IMR-90 (cell line): ENCODE measurements around the gene DPEP1. TPM values are rescaled to one million over a fixed set of nuclear protein-coding genes. Genes with fewer than 3 reads are reported as not detected.
A peak's percentile ranks its signal among the peaks of the same experiment; 100 is the strongest.

Experiments
- ATAC-seq: fragments of 200-7000 bp; cut with Tn5 transposase; 2 replicates; pipeline ENCODE4 v1.9.1; 2020; ENCODE audit warnings: low read depth, mild to moderate bottlenecking, moderate library complexity
- BruUV-seq: library from RNA; stranded (reverse); fragments of 400-500 nt; replicated peaks from 2 replicates; lab custom pipeline; 2021; lab: Mats Ljungman, UMichigan
- CTCF ChIA-PET: fragments of 300-600 bp; formaldehyde crosslinking; extraction: SDS; loops from one replicate; lab custom pipeline; 2021; ENCODE audit warnings: antibody characterized with exemption; lab: Yijun Ruan, JAX
- POLR2A ChIA-PET: fragments of 300-600 bp; sonication (Branson Sonifier 250); formaldehyde crosslinking; loops from one replicate; lab custom pipeline; 2022; ENCODE audit warnings: antibody characterized with exemption; ENCODE audit not compliant: unreplicated experiment; lab: Charles Lee
- DNase-seq: peaks from one replicate; pipeline ENCODE4 v3.0.0; 2013
- H2AFZ ChIP-seq: replicated peaks from 2 replicates; pipeline ENCODE3; 2013; ENCODE audit warnings: low read length, mild to moderate bottlenecking; ENCODE audit not compliant: poor library complexity
- H2AK5ac ChIP-seq: 2 replicates; pipeline ENCODE4 v1.6.1; 2013; ENCODE audit warnings: low read depth, low read length, inconsistent platforms
- H2AK9ac ChIP-seq: replicated peaks from 2 replicates; pipeline ENCODE3; 2013; ENCODE audit warnings: mild to moderate bottlenecking, low read depth, low read length, moderate library complexity; ENCODE audit not compliant: poor library complexity
- H2BK120ac ChIP-seq: 2 replicates; pipeline ENCODE4 v1.6.1; 2013; ENCODE audit warnings: low read depth, low read length, inconsistent platforms
- H2BK15ac ChIP-seq: 3 replicates; pipeline ENCODE4 v1.6.1; 2013; ENCODE audit warnings: low read depth, low read length, inconsistent platforms
- H2BK20ac ChIP-seq: 2 replicates; pipeline ENCODE4 v1.6.1; 2013; ENCODE audit warnings: low read depth, mild to moderate bottlenecking, inconsistent platforms, low read length, moderate library complexity
- H2BK5ac ChIP-seq: 2 replicates; pipeline ENCODE4 v1.6.1; 2013; ENCODE audit warnings: mild to moderate bottlenecking, low read depth, low read length, inconsistent platforms; ENCODE audit not compliant: poor library complexity, severe bottlenecking
- H3K14ac ChIP-seq: replicated peaks from 2 replicates; pipeline ENCODE4 v1.6.1; 2013; ENCODE audit warnings: low read depth, low read length, inconsistent platforms
- H3K18ac ChIP-seq: 2 replicates; pipeline ENCODE4 v1.6.1; 2013; ENCODE audit warnings: low read depth, low read length, control low read depth
- H3K23ac ChIP-seq: 2 replicates; pipeline ENCODE4 v1.6.1; 2013; ENCODE audit warnings: low read depth, low read length, inconsistent platforms
- H3K27ac ChIP-seq: 2 replicates; pipeline ENCODE4 v1.5.1; 2013; ENCODE audit warnings: mild to moderate bottlenecking, control low read depth, low read length; ENCODE audit not compliant: insufficient read depth
- H3K27me3 ChIP-seq: 2 replicates; pipeline ENCODE4 v1.6.1; 2013; ENCODE audit warnings: low read length; ENCODE audit not compliant: control insufficient read depth, insufficient read depth
- H3K36me3 ChIP-seq: 2 replicates; pipeline ENCODE4 v1.6.1; 2013; ENCODE audit warnings: low read length, mixed read lengths; ENCODE audit not compliant: control insufficient read depth, insufficient read depth
- H3K4ac ChIP-seq: 2 replicates; pipeline ENCODE4 v1.6.1; 2013; ENCODE audit warnings: low read depth, low read length, inconsistent platforms
- H3K4me1 ChIP-seq: 2 replicates; pipeline ENCODE4 v1.6.1; 2013; ENCODE audit warnings: low read length, mixed read lengths; ENCODE audit not compliant: control insufficient read depth, insufficient read depth
- H3K4me2 ChIP-seq: 2 replicates; pipeline ENCODE4 v1.6.1; 2013; ENCODE audit warnings: low read depth, mild to moderate bottlenecking, control low read depth, low read length, moderate library complexity
- H3K4me3 ChIP-seq: 2 replicates; pipeline ENCODE4 v1.5.1; 2013; ENCODE audit warnings: low read depth, mild to moderate bottlenecking, control low read depth, low read length, moderate library complexity; ENCODE audit not compliant: insufficient read depth
- H3K56ac ChIP-seq: 2 replicates; pipeline ENCODE4 v1.6.1; 2013; ENCODE audit warnings: low read length, inconsistent platforms; ENCODE audit not compliant: insufficient read depth; ENCODE audit errors: extremely low read depth
- H3K79me1 ChIP-seq, 2 experiments: 2 replicates each; pipeline ENCODE4 v1.6.1; 2013; ENCODE audit warnings: low read length in 2 of 2, inconsistent platforms in 1 of 2, low read depth in 1 of 2
- H3K9ac ChIP-seq: 2 replicates; pipeline ENCODE4 v1.6.1; 2013; ENCODE audit warnings: low read depth, low read length, control low read depth
- H3K9me1 ChIP-seq: 2 replicates; pipeline ENCODE4 v1.6.1; 2013; ENCODE audit warnings: low read length, inconsistent platforms; ENCODE audit not compliant: insufficient read depth
- H3K9me3 ChIP-seq: 2 replicates; pipeline ENCODE4 v1.6.1; 2013; ENCODE audit warnings: low read length; ENCODE audit not compliant: control insufficient read depth, insufficient read depth
- H4K20me1 ChIP-seq: 2 replicates; pipeline ENCODE4 v1.6.1; 2013; ENCODE audit warnings: low read length, inconsistent platforms; ENCODE audit not compliant: insufficient read depth
- H4K5ac ChIP-seq: 2 replicates; pipeline ENCODE4 v1.6.1; 2013; ENCODE audit warnings: mild to moderate bottlenecking, low read depth, low read length, control low read depth
- H4K8ac ChIP-seq, 2 experiments: 2 replicates each; pipeline ENCODE4 v1.6.1; 2013; ENCODE audit warnings: low read depth in 2 of 2, low read length in 2 of 2, control low read depth in 1 of 2, inconsistent platforms in 1 of 2
- H4K91ac ChIP-seq: 2 replicates; pipeline ENCODE4 v1.6.1; 2013; ENCODE audit warnings: low read depth, low read length, inconsistent platforms; ENCODE audit not compliant: insufficient read depth
- BHLHE40 ChIP-seq: fragments of 150-350 bp; IDR thresholded peaks from 2 replicates; pipeline ENCODE4 v1.6.1; 2016; ENCODE audit warnings: mild to moderate bottlenecking, low read depth, low read length
- CHD1 ChIP-seq: IDR thresholded peaks from 2 replicates; pipeline ENCODE4 v1.6.1; 2012; ENCODE audit warnings: low read depth, low read length, improper control_type of control experiment
- ELK1 ChIP-seq: fragments of 150-350 bp; IDR thresholded peaks from 2 replicates; pipeline ENCODE4 v1.6.1; 2016; ENCODE audit warnings: low read depth, mild to moderate bottlenecking, low read length, moderate library complexity, borderline replicate concordance
- FOS ChIP-seq: fragments of 150-350 bp; IDR thresholded peaks from 2 replicates; pipeline ENCODE4 v1.6.1; 2016; ENCODE audit warnings: low read depth, low read length
- NFE2L2 ChIP-seq: fragments of 150-350 bp; IDR thresholded peaks from 2 replicates; pipeline ENCODE4 v1.6.1; 2016; ENCODE audit warnings: low read depth, mild to moderate bottlenecking, low read length
- USF2 ChIP-seq: fragments of 150-350 bp; IDR thresholded peaks from 2 replicates; pipeline ENCODE4 v1.6.1; 2017; ENCODE audit warnings: mild to moderate bottlenecking, antibody characterized with exemption, low read length, low read depth
- WGBS, 2 experiments: methylation state at CpG; one replicate each; pipeline versions ENCODE4 v1.1.5 to v1.1.7; 2013; ENCODE audit warnings: missing lambda C conversion rate in 2 of 2; ENCODE audit not compliant: insufficient read length in 1 of 2; ENCODE audit errors: extremely low coverage in 2 of 2; 5-methylcytosine and 5-hydroxymethylcytosine counted together
- dilution Hi-C: fragments of 300-500 bp; cut with HindIII; formaldehyde crosslinking; loops from one replicate; pipeline ENCODE4 v1.14.3; 2018; ENCODE audit warnings: low sequenced_read_pairs; ENCODE audit not compliant: unreplicated experiment
- in situ Hi-C: fragments of 300-500 bp; cut with MboI; formaldehyde crosslinking; loops from 3 replicates; pipeline ENCODE4 v1.14.3; 2019; ENCODE audit warnings: low sequenced_read_pairs, inconsistent platforms, mixed read lengths
- intact Hi-C: fragments of 100-400 bp; cut with micrococcal nuclease; formaldehyde crosslinking; loops from 2 replicates; pipeline ENCODE4 v1.10.0; 2022
- polyA plus RNA-seq, 3 experiments: library from polyadenylated mRNA; depleted of rRNA; stranded (reverse); fragments of >200 nt; gene quantifications; 2 replicates each; pipeline ENCODE4 v1.2.3, GENCODE V29; 2012; ENCODE audit warnings: low replicate concordance in 1 of 3
- total RNA-seq: library from RNA; depleted of rRNA; stranded (reverse); fragments of >200 nt; gene quantifications from 2 replicates; pipeline ENCODE4 v1.2.3, GENCODE V29; 2012

DPEP1 gene
- total and polyA plus RNA-seq, 2 of the 4 experiments (the other 2 are of a cell fraction) = not detected

- no peak overlapping the region for H3K56ac ChIP-seq
- CTCF ChIA-PET = interaction anchor here (0.6 to 1.4 kb wide), 4 partner anchors 11 to 304 kb away, joined by 3 to 4 read pairs (median 3); no protein-coding TSS in a partner anchor
- peaks cover 5% of the 10 kb centered on the region for H3K4me1 ChIP-seq
- in situ Hi-C loops (no loop called here), dilution Hi-C loops (no loop called here), intact Hi-C loops (no loop called here)
- BruUV-seq = no TSS peak
- H4K5ac ChIP-seq = no peak overlapping the region
- no peak overlapping the region for H4K91ac ChIP-seq
- peak; percentile 77 for ATAC-seq
- no peaks in the 10 kb centered on the region for H3K79me1 ChIP-seq
- no peak overlapping the region for H3K4ac ChIP-seq
- H3K14ac ChIP-seq = no peak overlapping the region
- no peak overlapping the region for H2BK5ac ChIP-seq
- no peak overlapping the region; the same call in 2 of the 3 replicates for H2BK15ac ChIP-seq
- H3K18ac ChIP-seq = no peak overlapping the region
- no peaks in the 10 kb centered on the region; the same call in 1 of the 2 replicates for H3K9me1 ChIP-seq
- peaks cover 5% of the 10 kb centered on the region for H3K9me3 ChIP-seq
- DNase-seq = peak; percentile 73
- no peaks in the 10 kb centered on the region for H4K20me1 ChIP-seq
- peak overlapping the region; percentile 80 for H2AFZ ChIP-seq
- H2AK9ac ChIP-seq = peak overlapping the region; percentile 58
- H2BK120ac ChIP-seq = no peak overlapping the region
- TF ChIP-seq ELK1 (no peak), BHLHE40 (peak; percentile 67), USF2 (peak; percentile 44; the same call in 1 of the 2 replicates), CHD1 (no peak), NFE2L2 (no peak), FOS (no peak)
- H2AK5ac ChIP-seq = no peak overlapping the region
- H2BK20ac ChIP-seq = no peak overlapping the region
- no peak overlapping the region for H3K23ac ChIP-seq
- no peaks in the 10 kb centered on the region for H3K36me3 ChIP-seq
- no peak overlapping the region for H3K27ac ChIP-seq
- no peak overlapping the region for H3K9ac ChIP-seq
- POLR2A ChIA-PET = no interaction called here
- no peak overlapping the region for H3K4me3 ChIP-seq
- 59% methylated on average over 14 of the region's 19 CpGs; no CpG with 5 or more reads in 1 of the 2 experiments for WGBS, 2 experiments
- H3K4me2 ChIP-seq = no peak overlapping the region
- peaks cover 29% of the 10 kb centered on the region for H3K27me3 ChIP-seq
- no peak overlapping the region for H4K8ac ChIP-seq
These were observed 19.7 kb downstream of the DPEP1 start for GRCh38 chr16:89633064-89633631.
